NCI-H128 (cell line): ENCODE data around the gene CCDC57.
"Not testable (repeated sequence)": the region's sequence is repeated elsewhere in the genome, so short reads cannot be mapped to it uniquely, and the experiment has no call there.

ENCODE experiments used
- DNase-seq: peaks from one replicate; lab custom pipeline; 2025; ENCODE audit not compliant: unreplicated experiment; lab: John Stamatoyannopoulos, UW

The CCDC57 gene

DNA sequence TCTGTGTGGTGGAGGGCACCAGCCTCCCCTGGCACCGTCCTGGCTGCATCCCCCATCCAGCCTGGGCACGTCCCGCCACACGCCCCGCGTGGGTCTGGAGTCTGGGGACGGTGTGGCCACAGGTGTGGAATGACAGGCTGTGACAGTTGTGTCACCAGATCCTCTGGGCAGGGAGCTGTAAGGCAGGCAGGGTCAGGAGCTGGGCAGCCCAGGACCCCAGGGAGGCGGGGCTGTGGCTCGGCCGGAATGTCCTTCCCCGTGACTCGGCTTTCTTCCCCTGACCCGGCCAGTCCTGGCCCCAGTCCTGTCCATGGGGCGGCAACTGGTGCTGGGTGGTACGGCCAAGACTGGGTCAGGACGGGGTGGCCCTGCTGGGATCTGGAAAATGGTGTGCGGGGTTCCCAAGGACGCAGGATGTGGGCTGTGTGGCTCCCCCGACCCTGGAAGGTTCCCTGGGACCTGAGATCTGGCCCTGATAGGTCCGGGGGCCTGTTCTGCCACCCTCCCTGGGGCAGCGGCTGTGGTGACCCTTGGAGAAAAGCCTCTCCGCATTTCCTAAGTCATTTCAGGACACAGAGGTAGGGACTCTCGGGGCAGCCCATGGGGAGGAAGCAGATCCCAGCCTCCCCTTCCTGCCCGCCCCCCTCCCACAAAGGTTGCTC lies 12.9 kb upstream of the CCDC57 start:
- DNase-seq, result no peak

DNA sequence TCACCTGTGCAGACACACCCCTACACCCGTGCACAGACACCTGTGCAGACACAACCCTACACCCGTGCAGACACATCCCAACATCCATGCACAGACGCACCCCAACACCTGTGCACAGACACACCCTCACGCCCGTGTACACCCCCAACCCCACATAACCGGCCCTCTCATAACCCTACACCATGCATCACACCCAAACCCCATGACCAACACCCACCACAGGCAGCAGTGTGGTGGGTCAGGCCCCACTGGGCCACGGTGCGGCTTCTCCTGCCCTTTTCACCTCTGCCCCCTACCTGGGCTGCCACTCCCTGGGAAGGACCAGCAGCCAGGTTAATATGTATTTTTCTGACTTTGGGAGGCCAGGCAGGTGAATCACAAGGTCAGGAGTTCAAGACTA lies 12.0 kb upstream of the CCDC57 start:
- no peak for DNase-seq

DNA sequence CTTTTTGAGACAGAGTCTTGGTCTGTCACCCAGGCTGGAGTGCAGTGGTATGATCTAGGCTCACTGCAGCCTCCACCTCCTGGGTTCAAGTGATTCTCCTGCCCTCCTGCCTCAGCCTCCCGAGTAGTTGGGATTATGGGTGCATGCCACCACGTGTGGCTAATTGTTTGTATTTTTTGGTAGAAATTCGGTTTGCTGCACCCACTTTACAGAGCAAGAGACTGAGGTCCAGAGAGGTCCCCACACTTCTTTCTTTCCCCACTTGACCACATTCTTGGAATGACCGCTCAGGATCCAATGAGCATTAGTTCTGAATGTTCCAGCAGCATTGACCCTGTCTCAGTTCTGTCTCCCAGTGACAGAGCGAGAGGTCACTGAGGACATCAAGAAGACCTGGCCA lies 10.9 kb upstream of the CCDC57 start:
- DNase-seq, result no peak

DNA sequence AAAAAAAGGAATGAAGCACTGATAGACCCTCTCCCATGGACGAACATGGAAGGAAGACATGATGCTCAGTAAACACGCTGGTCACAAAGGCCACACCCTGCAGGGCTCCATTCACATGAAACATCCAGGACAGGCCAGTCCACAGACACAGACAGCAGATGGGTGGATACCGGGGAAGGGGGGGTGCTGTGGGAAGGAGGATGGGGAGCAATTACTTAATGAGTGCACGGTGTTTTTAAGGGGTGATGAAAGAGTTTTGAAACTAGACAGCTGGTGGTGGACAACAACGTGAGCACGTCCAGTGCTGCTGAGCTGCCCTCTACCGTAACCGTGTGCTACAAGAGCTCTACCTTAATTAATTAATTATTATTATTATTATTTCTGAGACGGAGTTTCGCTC lies 10.2 kb upstream of the CCDC57 start:
- no peak for DNase-seq

DNA sequence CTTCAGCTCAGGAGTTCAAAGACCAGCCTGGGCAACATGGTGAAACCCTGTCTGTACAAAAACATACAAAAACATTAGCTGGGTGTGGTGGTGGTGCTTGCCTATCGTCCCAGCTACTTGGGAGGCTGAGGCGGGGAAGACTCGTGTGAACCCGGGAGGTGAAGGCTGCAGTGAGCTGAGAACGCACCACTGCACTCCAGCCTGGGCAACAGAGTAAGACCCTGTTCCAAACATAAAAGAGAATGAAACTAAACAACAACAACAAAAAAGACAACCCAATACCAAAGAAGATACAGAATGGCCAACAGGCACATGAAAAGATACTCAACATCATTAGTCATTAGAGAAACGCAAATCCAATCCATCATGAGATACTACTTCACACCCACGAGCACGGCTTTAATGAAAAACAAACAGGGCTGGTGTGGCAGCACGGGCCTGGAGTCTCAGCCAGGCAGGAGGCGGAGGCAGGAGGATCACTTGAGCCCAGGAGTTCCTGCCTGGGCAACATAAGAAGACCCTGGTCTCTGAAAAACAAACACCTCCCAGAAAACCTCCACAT lies 8.8 kb upstream of the CCDC57 start:
- DNase-seq, result no peak

DNA sequence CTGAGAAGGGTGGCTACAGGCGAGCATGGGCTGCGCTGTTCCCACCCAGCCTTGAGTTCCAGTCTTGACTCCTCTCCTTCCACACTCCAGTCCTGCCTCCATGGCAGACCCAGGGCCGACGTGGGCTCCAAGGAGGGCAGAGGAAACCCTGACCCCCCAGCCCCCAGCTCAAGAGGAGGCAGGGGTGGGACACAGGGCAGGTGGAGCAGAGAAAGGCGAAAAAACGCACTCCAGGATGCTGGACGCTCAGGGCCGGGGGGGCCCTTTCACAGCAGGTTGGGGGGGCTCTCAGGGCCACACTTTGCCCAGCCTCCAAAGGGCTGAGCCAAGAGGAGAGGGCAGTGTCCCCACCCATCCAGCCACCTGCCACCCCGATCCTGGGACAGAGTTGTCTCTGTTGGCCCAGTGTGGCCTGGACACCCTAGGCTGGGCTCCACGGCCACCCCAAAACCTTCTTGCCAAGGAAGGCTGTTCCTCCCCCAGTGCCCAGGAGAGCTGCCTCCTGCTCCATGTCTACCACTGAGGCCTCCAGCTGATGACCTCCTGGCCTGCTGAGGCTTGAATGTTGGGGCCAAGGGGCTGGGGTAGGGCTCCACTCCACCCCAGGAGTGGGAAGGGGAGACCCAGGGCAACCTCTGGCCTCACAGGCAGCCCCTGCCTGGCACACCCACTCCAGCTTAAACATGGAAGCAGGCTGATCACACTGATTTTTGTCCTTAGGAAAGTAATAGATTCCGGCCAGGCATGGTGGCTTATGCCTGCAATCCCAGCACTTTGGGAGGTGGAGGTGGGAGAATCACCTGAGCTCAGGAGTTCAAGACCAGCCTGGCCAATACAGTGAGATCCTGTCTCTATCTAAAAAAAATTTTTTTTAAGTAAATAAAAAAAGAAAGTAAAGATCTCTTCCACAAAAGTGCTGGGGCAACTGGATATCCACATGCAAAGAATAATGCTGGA lies 7.4 kb upstream of the CCDC57 start:
- DNase-seq, result no peak

DNA sequence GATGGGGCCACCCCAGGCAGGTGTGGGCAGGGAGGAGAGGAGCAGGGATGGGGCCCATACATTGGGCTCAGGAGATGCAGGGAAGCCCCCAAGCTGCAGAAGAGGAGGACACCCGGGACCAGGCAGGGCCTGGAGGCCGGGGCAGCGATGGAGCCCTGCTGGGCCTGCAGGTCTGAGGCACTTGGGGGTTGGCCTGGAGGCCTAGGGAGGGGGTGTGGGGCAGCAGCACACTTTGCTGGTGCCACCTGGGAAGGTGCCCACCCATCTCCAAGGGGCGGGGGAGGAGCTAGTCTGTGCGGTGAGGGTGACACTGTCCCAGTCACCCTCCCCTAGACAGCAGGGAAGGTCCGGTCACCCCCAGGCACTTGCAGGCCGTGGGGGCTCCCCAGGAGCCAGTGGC lies 6.4 kb upstream of the CCDC57 start:
- DNase-seq, result no peak

DNA sequence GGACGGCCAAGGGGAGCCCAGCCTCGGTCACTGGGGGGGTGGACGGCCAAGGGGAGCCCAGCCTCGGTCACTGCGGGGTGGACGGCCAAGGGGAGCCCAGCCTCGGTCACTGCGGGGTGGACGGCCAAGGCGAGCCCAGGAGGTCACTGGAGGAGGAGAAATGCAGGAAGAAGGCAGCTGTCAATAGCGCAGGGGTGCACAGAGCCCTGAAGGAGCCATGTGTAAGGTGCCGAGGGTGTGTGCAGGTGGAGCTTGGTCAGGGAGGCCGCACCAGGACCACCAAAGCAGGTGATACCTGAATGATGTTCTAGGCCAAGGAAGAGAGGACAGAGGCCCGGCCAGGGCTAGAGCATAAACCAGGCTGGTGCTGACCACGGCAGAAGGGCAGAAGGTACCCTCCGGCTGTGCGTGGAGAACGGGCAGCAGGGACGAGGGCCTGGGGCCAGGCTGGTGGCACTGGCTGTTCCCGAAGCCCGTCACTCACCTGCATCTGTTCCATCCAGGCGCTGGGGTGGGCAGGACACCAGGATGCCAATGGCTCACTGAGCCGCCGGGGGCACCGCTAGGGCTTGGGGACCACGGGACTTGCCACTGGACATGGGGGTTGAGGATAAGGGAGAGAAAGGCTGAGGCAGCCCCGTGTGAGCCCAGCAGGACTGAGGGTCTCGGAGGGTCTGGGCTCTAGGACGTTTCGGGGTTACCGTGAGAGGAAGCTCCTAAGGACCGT lies 5.9 kb upstream of the CCDC57 start:
- no peak for DNase-seq

DNA sequence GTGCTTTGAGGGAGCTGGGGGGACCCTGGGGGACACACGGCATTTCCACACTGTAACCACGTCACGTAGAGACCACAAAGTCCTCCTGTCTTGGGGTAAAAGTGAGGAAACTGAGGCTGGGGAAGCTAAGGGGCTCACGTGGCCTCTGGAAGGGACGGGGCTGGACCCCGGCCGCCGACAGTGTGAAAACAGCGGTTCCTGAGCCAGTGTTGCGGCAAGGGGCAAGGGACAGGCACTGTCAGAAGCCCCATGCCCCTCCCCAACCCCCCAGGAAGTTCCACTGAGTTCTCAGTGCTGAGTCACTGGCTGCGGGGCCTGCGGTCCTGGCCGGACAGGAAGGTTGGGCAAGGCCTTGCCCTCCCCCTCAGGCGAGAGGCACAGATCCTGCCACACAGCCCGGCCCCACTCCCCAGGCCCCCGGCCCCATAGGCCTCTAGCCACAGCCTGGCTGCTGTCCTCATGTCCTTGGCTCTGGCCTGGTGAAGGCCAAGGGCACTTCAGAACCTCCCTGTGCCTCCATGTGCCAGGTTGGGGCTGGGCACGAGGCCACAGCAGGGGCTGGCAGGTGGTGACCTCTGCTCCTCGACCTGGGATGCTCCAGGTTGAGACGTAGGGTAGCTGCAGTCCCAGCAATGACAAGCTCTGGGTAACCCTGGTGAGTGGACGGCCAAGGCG lies 5.0 kb upstream of the CCDC57 start:
- DNase-seq, result no peak

DNA sequence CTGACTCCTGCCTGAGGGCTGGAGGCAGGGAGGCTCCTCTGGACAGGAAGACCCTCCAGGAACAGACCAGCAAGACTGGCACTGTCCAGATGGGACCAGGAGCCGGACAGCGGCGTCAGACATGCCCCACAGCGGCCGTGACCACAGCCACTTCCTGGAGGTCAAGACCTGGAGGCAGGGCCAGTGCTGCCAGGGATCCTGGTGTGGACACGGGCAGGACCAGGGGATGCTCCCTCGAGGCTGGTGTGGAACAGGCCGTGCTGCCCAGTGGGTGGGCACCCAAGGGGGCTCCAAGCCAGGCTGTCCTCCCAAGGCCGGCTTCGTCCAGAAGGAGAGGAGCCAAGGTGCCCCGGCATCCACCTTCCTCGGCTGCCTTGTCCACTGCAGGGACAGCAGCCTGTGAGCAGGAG lies 4.5 kb upstream of the CCDC57 start:
- DNase-seq, result no peak

DNA sequence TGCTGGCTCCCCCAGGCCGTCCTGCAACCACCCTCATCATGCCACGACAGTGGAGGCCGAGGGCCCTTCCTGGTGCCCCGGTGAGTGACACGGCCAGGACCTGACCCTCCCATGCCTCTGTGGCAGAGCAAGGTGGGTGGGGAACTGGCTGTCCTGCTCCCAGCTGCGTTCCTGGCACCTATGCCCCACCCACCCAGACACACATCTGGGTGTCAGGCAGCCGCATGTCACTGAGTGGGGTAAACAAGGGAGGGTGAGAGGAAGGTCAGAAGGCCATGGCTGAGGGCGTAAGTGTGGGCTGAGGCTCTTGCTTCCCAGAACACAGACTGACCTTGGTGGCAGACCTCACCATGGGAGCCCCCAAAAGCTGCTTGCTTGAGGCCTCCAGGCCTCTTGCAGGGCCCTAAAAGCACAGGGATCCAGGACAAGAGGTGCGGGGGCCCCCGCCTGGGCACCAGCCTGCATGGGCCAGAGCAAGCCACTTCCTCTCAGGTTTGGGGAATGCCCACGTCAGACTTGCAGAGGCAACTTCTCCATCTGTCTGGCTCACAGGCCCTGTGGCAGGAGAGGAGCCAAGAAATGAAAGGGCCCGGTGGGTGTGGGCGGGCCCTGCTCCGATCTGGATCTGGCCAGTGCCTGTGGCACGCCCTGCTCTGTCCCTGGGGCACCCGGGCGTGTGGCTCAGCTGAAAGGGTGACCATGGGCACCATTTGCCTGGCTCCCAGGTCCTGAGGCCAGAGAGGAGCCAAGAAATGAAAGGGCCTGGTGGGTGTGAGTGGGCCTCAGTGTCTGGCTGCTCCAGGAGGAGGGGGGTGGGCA lies 3.9 kb upstream of the CCDC57 start:
- DNase-seq, result no peak

DNA sequence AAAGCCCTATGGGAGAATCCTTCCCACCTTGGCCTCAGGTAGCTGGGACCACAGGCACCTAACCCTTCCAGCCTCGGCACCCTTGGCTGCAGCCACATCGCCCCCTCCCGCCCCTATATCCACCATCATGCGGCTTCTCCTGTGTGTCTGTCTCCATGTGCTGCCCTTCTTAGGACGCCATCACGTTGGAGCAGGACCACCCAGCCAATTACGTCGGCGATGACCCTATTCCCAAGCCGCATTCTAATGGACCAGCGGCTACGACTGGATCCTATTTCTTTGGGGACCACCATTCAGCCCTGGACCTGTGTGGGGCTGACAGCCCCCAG lies 3.3 kb upstream of the CCDC57 start:
- DNase-seq, result no peak

DNA sequence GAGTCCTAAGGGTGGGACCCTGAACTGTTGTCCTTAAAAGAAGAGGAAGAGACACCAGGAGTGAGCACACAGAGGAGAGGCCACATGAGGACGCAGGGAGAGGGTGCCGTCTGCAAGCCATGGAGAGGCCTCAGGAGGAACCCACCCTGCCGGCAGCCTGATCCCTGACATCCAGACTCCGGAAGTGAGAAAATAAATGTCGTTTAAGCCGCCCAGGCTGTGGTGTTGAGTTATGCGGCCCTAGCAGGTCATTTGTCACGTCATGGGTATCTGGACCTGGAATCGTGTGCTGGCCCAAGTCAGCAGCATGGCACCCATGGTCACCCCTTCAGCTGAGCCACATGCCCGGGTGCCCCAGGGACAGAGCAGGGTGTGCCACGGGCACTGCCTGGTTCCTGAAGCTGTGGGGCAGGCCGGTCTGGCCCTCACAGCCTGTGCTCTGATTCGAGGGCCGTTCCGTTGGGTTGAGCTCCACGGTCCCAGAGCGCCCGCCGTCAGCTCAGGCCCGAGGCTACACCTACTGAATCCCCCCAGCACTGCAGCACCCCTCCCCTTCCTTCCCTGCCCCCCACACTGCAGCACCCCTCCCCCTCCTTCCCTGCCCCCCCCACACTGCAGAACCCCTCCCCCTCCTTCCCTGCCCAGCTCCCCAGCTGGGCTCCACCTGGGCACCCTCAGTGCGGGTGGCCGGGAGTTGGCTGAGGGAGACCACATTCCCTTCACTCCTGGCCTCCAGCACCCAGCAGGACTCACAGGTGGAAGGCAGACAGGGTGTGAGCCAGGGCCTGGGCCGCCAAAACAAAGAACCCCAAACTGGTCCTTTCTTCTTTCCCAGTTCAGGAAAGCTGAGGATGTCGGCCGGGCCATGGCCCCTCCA lies 2.7 kb upstream of the CCDC57 start:
- DNase-seq, result no peak

DNA sequence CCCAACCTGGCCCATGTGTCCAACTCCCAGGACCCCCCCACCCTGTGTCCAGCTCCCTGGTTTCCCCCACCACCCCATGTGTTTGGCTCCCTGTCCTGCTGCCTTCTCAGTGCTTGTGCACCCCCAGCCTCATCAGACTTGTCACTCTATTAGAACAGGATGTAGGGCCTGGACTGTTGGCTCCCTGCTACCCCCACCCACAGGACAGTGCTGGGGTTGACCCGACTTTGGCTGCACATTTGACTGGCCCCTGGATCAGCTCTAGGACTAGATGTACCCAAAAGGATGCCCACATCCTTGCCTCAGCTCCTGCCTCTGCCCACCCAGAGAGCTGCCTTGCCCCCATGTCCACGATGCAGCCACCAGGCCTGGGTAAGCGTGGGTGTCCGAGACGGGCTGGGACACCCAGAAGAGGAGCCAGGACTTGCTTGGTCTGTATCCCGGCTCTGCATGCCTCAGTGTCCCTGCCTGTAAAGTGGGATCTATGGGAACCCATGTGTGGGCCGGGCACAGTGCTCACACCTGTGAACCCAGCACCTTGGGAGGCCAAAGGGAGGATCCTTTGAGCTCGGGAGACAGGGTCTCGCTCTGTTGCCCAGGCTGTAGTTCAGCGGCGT lies 1.5 kb upstream of the CCDC57 start:
- no peak for DNase-seq

DNA sequence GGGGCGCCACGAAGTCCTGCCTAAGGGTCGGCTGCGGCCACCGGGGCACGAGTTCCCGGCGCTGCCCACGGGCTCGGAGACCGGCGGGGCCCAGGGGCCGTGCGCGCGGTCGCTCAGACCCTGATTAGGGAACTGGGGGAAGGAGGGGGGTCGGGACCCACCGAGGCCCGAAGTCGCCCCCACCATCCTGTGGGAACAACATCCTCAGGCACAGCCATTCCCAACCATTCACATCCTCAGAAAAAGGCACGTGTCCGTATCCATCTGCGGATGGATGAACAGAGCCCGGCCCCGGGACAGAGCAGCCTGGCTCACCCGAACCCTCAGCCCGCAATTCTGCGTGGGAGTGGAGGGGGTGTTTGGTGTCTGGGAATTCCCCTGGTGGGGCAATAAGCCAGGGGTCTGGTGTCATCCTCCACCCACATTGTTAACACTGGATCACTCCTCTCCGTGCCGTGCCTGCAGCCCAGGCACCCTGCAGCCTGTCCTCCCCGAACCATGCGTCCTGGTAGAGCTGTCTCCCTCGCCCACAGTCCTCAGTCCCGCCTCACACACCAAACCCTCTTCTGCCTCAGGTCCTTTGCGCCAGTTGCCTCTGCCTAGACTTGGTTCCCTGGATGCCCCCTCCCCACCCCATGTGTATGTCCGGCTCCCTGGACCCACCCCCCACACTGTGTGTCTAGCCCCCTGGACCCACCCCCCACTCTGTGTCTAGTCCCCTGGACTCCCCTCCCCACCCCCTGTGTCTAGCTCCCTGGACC lies 789 bp upstream of the CCDC57 start:
- DNase-seq, result no peak

DNA sequence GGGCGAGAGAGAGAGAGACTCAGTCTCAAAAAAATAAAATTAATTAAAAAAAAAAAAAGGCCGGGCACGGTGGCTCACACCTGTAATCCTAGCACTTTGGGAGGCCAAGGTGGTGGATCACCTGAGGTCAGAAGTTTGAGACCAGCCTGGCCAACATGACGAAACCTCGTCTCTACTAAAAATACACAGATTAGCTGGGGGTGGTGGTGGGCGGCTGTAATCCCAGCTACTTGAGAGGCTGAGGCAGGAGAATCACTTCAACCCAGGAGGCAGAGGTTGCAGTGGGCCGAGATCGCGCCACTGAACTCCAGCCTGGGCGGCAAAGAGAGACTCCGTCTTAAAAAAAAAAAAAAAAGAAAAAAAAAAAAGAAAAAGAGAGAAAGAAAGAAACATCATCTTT lies 2.0 kb downstream of the CCDC57 start:
- DNase-seq, result not testable (repeated sequence)

DNA sequence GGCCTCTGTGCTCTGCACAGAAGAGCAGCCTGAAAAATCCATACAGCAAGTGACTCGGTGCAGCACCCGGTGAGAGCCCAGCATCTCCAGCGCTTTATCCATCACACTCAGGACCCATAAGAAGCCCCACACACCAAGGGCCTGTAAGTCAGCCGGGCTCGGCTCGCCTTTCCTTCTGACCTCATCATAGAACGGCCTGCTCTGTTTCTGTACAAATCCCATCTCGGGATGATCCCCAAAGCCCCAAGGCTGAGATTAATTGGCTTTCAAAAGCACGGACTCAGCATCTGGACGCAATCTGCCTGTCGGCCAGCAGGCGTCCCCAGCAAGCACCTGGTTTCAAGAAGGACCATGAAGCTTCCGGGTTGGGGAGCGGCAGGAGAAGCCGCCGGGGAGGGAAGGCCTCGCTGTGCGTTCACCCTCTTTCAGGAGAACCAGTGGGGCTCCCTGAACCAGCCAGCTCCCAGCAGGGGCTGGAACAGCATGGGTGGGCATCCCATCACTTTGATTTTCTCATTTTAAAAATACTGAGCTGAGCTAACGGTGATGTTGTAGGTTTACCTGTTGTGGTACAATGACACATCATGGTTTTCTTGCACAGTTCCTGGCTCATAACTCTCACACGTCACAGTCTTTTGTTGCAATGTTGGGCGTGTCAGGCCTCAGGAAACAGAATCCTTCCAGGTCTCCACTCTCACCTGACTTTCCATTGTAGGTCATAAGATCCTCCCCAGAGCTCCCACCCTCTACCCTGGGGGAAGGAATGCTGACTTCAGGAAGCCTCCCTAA lies 6.7 kb downstream of the CCDC57 start:
- DNase-seq, result peak; percentile 26
